ENCODE data around the gene TXNRD1.
A peak's percentile ranks its signal among the peaks of the same experiment; 100 is the strongest.
"Not testable (repeated sequence)": the region's sequence is repeated elsewhere in the genome, so short reads cannot be mapped to it uniquely, and the experiment has no call there.

Gene TXNRD1

DNA sequence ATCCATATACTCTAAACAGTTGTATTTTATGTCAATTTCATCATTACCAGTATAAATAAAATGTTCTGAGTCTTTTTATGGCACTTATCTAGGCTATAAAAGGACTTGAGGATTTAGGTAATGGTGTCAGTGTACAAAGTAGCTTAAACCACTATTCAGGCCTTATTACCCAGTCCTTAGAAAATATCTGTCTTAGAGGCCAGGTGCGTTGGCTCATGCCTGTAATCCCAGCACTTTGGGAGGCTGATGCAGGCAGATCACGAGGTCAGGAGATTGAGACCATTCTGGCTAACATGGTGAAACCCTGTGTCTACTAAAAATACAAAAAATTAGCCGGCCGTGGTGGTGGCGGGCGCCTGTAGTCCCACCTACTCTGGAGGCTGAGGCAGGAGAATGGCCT lies 112.7 kb downstream of the TXNRD1 start:
- not testable (repeated sequence) for DNase-seq (ENCODE audit: low spot score)

DNA sequence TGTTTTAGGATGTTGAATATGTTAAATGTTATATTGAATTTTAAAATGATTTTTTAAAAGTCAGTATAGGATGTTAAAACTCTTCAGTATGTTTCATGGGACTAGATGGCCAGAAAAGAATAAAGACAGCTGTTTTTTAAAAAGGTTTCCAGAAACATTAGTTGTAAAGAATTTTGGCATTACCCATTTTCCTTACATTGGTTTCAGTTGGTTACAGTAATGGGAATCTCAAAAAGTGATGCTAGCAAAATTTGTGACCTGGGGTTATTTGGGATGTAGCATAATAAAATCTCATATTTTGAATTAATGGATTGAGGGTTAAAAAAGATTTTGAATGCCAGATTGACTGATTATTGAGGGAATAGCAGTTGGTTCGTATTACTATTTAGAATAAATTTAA lies 113.2 kb downstream of the TXNRD1 start:
- DNase-seq (ENCODE audit: low spot score): no peak

DNA sequence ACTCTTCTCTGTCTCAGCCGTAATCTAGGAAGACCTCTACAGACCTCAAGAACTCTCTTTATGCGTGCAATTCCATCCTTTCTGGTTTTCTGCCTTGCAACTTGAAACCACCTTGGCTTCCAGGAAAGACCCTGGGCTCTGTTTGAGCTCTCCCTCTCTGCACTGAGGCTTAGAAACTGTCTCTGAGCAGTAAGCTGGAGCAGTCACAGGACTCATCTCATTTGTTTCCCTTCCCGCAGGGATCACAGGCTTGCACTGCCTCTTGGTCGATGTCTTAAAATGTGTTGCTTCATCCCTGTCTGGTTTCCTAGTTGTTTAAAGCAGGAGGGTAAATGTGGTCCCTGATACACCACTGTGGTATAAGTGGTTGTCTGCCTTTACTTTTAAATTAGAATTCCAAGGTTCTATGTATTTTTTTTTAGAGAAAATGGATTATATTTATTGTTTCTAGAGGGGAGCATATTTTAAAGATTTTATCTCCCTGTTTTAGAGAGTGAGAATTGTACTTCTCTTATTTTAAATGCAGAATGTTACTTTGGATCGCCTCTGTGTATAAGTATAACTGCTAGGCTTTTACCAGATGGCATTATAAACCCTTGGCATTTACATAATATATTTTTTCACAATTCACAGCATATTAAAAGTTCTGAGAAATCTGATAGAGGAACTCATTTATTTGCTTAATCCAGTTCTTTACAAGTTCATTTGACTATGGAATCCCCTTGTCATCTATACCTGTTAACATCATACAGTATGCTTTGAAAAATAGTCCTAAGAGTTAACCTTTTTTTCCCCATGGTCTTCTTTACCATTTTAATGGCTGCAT lies 114.3 kb downstream of the TXNRD1 start:
- DNase-seq (ENCODE audit: low spot score): no peak

- DNase-seq (ENCODE audit: low spot score): no peak
Measured at GRCh38 chr12:104331376-104331775, 115.8 kb downstream of the TXNRD1 start.

DNA sequence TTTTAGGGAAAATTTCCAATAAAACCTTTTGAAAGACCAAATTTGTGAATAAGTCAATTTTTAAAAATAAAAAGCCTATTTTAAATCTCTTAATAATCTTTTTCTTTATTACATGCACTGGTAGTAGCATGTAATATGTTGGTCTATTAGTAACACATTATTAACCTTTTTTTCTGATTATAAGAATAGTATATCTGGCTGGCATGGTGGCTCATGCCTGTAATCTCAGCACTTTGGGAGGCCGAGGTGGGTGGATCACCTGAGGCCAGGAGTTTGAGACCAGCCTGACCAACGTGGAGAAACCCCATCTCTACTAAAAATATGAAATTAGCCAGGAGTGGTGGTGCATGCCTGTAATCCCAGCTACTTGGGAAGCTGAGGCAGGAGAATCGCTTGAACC lies 116.7 kb downstream of the TXNRD1 start:
- not testable (repeated sequence) for DNase-seq (ENCODE audit: low spot score)

DNA sequence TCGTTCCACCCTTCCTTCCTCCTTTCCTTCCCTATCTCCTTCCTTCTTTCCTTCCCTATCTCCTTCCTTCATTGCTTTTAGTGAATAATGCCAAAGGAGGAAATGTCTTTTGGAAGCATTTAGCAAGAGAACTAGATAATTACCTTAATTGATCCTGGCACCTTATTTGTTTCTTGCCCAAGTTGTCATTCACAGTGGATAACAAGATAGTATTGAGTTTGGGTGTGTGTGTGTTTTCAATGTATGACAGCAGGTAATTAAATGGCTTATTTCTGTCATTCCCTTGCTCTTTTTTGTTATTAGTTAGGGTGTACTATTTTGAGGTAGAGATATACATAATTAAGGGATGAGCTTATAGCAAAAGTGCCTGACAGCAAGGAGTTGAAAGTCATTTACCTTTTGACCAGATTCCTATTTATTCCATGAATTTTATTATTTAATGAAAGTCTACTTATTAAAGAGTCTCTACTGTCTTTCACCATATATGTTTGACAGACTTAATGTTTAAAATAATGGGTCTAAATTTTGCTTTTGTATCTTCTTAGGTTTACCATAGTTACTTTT lies 118.2 kb downstream of the TXNRD1 start:
- DNase-seq (ENCODE audit: low spot score): no peak

- peak; percentile 44 for DNase-seq (ENCODE audit: low spot score)
Measured at GRCh38 chr12:104334581-104334980, 119.0 kb downstream of the TXNRD1 start.

DNA sequence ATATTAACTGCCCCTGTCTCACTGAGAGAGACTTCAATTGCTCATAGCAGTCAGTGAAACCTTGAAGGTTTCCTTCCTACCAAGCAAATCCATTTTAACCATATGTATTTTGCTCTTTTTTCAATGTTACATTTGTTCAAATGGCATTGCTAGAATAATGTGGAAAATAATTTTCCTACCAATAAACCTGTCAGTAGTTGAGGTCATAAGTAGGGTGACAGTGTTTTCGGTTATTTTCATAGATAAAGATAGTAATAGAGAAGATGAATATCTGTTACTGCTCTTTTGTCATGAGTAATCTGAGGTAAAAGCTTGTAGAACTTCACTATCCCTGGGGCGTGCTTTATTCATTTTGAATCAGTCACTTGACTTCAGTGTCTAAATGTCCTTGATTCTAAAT lies 120.5 kb downstream of the TXNRD1 start:
- DNase-seq (ENCODE audit: low spot score): no peak

- no peak for DNase-seq (ENCODE audit: low spot score)
Measured at GRCh38 chr12:104337030-104337558, 121.5 kb downstream of the TXNRD1 start.

GRCh38 chr12:104339663-104340062 lies 124.1 kb downstream of the TXNRD1 start:
- DNase-seq (ENCODE audit: low spot score): no peak

GRCh38 chr12:104340177-104340576 lies 124.6 kb downstream of the TXNRD1 start:
- no peak for DNase-seq (ENCODE audit: low spot score)

GRCh38 chr12:104340925-104341611 lies 125.5 kb downstream of the TXNRD1 start:
- no peak for DNase-seq (ENCODE audit: low spot score)

DNA sequence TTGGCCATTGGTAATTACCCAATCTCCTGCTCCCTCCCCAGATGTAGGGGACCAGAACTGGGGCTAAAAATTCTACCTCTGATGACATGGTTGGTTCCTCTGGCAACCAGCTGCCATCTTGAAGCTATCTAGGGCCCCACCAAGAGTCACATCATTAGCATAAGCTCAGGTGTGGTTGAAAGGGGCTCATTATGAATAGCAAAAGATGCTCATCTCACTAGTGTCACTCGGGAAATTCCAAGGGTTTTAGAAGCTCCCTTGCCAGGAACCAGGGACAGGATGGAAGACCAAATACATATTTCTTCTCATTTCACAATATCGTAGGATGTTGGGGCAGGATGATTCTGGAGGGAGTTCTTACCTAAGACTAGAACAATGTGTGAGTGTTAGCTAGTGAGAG lies 126.6 kb downstream of the TXNRD1 start:
- no peak for DNase-seq (ENCODE audit: low spot score)

DNA sequence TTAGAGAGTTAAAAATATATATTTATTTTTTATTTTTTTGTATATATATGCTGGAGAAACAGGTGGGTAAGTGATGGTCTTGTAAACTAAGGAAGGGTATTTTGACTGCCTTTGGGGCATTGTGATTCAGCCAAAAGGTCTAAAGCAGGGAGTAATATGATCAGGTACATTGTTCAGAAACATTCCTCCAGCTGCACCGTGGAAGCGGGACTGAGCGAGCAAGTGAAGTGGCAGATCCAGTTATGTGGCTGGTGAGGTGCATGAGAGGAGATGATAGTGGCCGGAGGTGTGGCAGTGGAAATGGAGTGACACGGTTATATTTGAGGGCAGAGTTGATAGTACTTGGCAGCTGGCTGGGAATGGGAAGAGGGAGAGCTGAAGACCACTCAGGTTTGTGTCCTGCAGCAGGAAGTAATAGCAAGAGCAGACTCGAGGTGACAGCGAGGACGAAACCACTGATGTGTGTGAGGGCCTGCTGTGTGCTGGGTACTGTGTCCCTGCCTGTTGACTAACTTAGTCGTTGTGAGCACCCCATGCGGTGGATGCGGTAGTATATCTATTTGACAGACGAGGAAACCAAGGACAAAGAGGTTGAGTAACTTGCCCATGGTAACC lies 127.2 kb downstream of the TXNRD1 start:
- no peak for DNase-seq (ENCODE audit: low spot score)

- no peak for DNase-seq (ENCODE audit: low spot score)
Measured at GRCh38 chr12:104344682-104345081, 129.1 kb downstream of the TXNRD1 start.

GRCh38 chr12:104345234-104346066 lies 129.9 kb downstream of the TXNRD1 start:
- no peak for DNase-seq (ENCODE audit: low spot score)

DNA sequence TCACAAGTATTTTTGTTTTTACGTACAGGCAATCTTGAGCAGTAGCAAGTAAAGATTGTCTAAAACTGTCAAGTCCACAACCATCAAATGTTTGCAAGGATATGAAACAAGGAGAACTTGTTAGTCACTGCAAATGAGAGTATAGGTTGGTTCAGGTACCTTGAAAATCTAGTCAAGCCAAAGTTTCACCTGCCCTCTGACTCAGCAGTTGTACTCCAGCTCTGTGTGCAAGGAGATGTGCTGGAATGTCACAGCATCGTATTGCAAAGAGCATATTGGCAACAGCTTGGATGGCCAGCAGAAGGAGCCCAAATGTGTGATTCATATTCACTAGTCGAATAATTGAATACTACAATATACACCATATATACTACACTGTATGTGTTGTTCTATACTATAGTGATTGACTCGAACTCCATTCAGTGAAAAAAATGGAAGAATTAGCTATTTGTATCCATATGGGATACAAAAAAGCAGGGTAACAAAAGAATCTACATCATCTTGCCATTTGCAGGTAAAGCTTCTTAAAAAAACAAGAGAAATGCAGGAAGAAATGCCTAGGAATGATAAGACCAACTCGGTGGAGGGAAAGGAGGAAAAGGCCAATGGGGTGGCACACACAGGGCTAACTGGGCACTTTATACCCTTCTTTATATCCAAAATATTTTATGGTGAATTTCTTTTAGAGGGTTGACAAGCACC lies 131.9 kb downstream of the TXNRD1 start:
- no peak for DNase-seq (ENCODE audit: low spot score)

DNA sequence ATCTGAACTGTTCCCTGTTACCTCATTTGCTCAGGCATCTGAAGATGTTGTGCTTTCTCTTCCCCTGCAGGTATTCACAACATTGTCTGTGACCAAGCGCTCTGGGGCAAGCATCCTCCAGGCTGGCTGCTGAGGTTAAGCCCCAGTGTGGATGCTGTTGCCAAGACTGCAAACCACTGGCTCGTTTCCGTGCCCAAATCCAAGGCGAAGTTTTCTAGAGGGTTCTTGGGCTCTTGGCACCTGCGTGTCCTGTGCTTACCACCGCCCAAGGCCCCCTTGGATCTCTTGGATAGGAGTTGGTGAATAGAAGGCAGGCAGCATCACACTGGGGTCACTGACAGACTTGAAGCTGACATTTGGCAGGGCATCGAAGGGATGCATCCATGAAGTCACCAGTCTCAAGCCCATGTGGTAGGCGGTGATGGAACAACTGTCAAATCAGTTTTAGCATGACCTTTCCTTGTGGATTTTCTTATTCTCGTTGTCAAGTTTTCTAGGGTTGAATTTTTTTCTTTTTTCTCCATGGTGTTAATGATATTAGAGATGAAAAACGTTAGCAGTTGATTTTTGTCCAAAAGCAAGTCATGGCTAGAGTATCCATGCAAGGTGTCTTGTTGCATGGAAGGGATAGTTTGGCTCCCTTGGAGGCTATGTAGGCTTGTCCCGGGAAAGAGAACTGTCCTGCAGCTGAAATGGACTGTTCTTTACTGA lies 132.9 kb downstream of the TXNRD1 start:
- no peak for DNase-seq (ENCODE audit: low spot score)

DNA sequence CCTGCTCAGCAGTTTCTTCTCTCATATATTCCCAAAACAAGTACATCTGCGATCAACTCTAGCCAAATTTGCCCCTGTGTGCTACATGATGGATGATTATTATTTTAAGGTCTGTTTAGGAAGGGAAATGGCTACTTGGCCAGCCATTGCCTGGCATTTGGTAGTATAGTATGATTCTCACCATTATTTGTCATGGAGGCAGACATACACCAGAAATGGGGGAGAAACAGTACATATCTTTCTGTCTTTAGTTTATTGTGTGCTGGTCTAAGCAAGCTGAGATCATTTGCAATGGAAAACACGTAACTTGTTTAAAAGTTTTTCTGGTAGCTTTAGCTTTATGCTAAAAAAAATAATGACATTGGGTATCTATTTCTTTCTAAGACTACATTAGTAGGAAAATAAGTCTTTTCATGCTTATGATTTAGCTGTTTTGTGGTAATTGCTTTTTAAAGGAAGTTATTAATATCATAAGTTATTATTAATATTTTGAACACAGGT lies 133.5 kb downstream of the TXNRD1 start:
- DNase-seq (ENCODE audit: low spot score): no peak

Measured in hematopoietic multipotent progenitor cell treated with erythropoietin and hydrocortisone succinate and interleukin-3 and kit ligand, for 15 days (in vitro differentiated cells).